ENCODE results near the gene TTLL7.

- TF ChIP-seq, protein P1, sequence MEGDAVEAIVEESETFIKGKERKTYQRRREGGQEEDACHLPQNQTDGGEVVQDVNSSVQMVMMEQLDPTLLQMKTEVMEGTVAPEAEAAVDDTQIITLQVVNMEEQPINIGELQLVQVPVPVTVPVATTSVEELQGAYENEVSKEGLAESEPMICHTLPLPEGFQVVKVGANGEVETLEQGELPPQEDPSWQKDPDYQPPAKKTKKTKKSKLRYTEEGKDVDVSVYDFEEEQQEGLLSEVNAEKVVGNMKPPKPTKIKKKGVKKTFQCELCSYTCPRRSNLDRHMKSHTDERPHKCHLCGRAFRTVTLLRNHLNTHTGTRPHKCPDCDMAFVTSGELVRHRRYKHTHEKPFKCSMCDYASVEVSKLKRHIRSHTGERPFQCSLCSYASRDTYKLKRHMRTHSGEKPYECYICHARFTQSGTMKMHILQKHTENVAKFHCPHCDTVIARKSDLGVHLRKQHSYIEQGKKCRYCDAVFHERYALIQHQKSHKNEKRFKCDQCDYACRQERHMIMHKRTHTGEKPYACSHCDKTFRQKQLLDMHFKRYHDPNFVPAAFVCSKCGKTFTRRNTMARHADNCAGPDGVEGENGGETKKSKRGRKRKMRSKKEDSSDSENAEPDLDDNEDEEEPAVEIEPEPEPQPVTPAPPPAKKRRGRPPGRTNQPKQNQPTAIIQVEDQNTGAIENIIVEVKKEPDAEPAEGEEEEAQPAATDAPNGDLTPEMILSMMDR (IDR thresholded peaks at IDR 0.05) = no peak
- no peak for TF ChIP-seq POLR2AphosphoS5 (IDR thresholded peaks at IDR 0.05)
Observed at GRCh38 chr1:83917959-83918358, 81.0 kb downstream of the TTLL7 start.
